Measurements from ENCODE around the gene SUCLA2. TPM values are rescaled to one million over a fixed set of nuclear protein-coding genes. Genes with fewer than 3 reads are reported as not detected.

The SUCLA2 gene
- polyA plus RNA-seq, 1 donor (not counting 4 experiments of a cell fraction or from before 2014, with no cell fraction given): 64.3 TPM

GRCh38 chr13:48043789-48044503, 42.9 kb upstream of the SUCLA2 start:
- Histone ChIP-seq H3K4me3 (ENCODE audit: control insufficient read depth in 2 of 3, extremely low read depth in 1 of 3, insufficient read depth in 2 of 3, low read depth in 1 of 3, low read length in 3 of 3) (no peak overlapping the region), H2AFZ (ENCODE audit: control insufficient read depth, low read length) (no peak overlapping the region), H3K36me3 (ENCODE audit: control insufficient read depth in 2 of 2, extremely low read depth in 1 of 2, insufficient read depth in 2 of 2, low read length in 2 of 2) (peaks cover 3 to 19% of the 10 kb centered on the region in 2 experiments), H4K20me1 (ENCODE audit: control insufficient read depth, extremely low read depth, insufficient read depth, low read length) (no peaks in the 10 kb centered on the region), H3K9me3 (ENCODE audit: control insufficient read depth, low read depth, low read length) (no peaks in the 10 kb centered on the region), H3K9me1 (ENCODE audit: control insufficient read depth, extremely low read depth, insufficient read depth, low read length) (no peaks in the 10 kb centered on the region), H3K27me3 (ENCODE audit: control insufficient read depth, extremely low read depth, insufficient read depth, low read length) (no peaks in the 10 kb centered on the region), H3K4me2 (ENCODE audit: control insufficient read depth, extremely low read depth, insufficient read depth, low read depth, low read length) (no peak overlapping the region), H3K27ac (ENCODE audit: control insufficient read depth, insufficient read depth, low read length) (no peak overlapping the region), H3K9ac (ENCODE audit: control insufficient read depth, extremely low read depth, insufficient read depth, low read length) (no peak overlapping the region), H3K4me1 (ENCODE audit: control insufficient read depth, extremely low read depth, insufficient read depth, low read length) (peaks cover 13% of the 10 kb centered on the region), H3K79me2 (ENCODE audit: control insufficient read depth, insufficient read depth, low read length) (peaks cover 10% of the 10 kb centered on the region)
- TF ChIP-seq, protein P1, sequence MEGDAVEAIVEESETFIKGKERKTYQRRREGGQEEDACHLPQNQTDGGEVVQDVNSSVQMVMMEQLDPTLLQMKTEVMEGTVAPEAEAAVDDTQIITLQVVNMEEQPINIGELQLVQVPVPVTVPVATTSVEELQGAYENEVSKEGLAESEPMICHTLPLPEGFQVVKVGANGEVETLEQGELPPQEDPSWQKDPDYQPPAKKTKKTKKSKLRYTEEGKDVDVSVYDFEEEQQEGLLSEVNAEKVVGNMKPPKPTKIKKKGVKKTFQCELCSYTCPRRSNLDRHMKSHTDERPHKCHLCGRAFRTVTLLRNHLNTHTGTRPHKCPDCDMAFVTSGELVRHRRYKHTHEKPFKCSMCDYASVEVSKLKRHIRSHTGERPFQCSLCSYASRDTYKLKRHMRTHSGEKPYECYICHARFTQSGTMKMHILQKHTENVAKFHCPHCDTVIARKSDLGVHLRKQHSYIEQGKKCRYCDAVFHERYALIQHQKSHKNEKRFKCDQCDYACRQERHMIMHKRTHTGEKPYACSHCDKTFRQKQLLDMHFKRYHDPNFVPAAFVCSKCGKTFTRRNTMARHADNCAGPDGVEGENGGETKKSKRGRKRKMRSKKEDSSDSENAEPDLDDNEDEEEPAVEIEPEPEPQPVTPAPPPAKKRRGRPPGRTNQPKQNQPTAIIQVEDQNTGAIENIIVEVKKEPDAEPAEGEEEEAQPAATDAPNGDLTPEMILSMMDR (optimal IDR thresholded peaks at IDR 0.05 in 1 of 3, IDR thresholded peaks at IDR 0.05 in 1 of 3, conservative IDR thresholded peaks at IDR 0.05 in 1 of 3; ENCODE audit: extremely low read depth in 1 of 3, insufficient read depth in 2 of 3, low read length in 3 of 3): no peak
- TF ChIP-seq EZH2 (IDR thresholded peaks at IDR 0.05; ENCODE audit: low read length): no peak
- FAIRE-seq: no peak
- dilution Hi-C loops (cut with MboI; ENCODE audit: extremely low pct_ligation_motif_present, low sequenced_read_pairs): no loop called here
- DNase-seq (ENCODE audit: low read depth, low spot score): no peak

DNA sequence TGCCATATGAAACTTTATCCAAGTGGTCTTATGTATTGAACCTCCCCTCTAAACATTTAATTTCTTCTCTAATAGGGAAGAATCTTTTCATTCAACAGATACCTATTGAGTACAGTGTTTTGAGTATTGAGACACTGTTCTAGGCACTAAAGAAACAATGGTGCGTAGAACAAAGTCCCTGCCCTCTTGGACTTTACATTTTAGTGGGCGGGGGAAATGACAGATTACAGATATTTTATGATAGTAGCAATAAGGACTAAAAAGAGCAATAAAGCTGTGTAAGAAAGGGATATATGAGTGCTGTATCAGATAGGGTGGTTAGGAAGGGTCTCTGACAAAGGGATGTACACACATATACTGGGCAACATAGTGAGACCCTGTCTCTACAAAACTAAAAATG, 41.8 kb upstream of the SUCLA2 start:
- H3K27me3 ChIP-seq (ENCODE audit: control insufficient read depth, extremely low read depth, insufficient read depth, low read length): no peaks in the 10 kb centered on the region
- TF ChIP-seq, protein P1 (optimal IDR thresholded peaks at IDR 0.05 in 1 of 3, IDR thresholded peaks at IDR 0.05 in 1 of 3, conservative IDR thresholded peaks at IDR 0.05 in 1 of 3; ENCODE audit: extremely low read depth in 1 of 3, insufficient read depth in 2 of 3, low read length in 3 of 3): no peak
- TF ChIP-seq EZH2 (IDR thresholded peaks at IDR 0.05; ENCODE audit: low read length): no peak
- no peak overlapping the region for H3K4me3 ChIP-seq (ENCODE audit: control insufficient read depth in 2 of 3, extremely low read depth in 1 of 3, insufficient read depth in 2 of 3, low read depth in 1 of 3, low read length in 3 of 3)
- H3K79me2 ChIP-seq (ENCODE audit: control insufficient read depth, insufficient read depth, low read length): peaks cover 19% of the 10 kb centered on the region
- no peaks in the 10 kb centered on the region for H3K9me3 ChIP-seq (ENCODE audit: control insufficient read depth, low read depth, low read length)
- H3K27ac ChIP-seq (ENCODE audit: control insufficient read depth, insufficient read depth, low read length): no peak overlapping the region
- no peak overlapping the region for H3K4me2 ChIP-seq (ENCODE audit: control insufficient read depth, extremely low read depth, insufficient read depth, low read depth, low read length)
- DNase-seq (ENCODE audit: low read depth, low spot score) (no peak), FAIRE-seq (no peak)
- no peaks in the 10 kb centered on the region for H3K9me1 ChIP-seq (ENCODE audit: control insufficient read depth, extremely low read depth, insufficient read depth, low read length)
- no peak overlapping the region for H3K9ac ChIP-seq (ENCODE audit: control insufficient read depth, extremely low read depth, insufficient read depth, low read length)
- peaks cover 3 to 16% of the 10 kb centered on the region in 2 experiments for H3K36me3 ChIP-seq (ENCODE audit: control insufficient read depth in 2 of 2, extremely low read depth in 1 of 2, insufficient read depth in 2 of 2, low read length in 2 of 2)
- H4K20me1 ChIP-seq (ENCODE audit: control insufficient read depth, extremely low read depth, insufficient read depth, low read length): no peaks in the 10 kb centered on the region
- peaks cover 21% of the 10 kb centered on the region for H3K4me1 ChIP-seq (ENCODE audit: control insufficient read depth, extremely low read depth, insufficient read depth, low read length)
- dilution Hi-C loops (cut with MboI; ENCODE audit: extremely low pct_ligation_motif_present, low sequenced_read_pairs): no loop called here
- no peak overlapping the region for H2AFZ ChIP-seq (ENCODE audit: control insufficient read depth, low read length)

All from keratinocyte (primary cell).